K562 (cell line): Measurements from ENCODE around the gene CYP11A1. TPM values are rescaled to one million over a fixed set of nuclear protein-coding genes. Genes with fewer than 3 reads are reported as not detected.

Experiments
- ATF1 ChIP-seq, 2 experiments: fragments of 450-650 bp in 1 of 2; IDR thresholded peaks; 2 replicates each; pipeline ENCODE4 v1.6.1; 2016; ENCODE audit warnings: missing compliant biosample characterization in 1 of 2, missing genetic modification characterization in 1 of 2
- ETS1 ChIP-seq: conservative IDR thresholded peaks from 2 replicates; pipeline ENCODE4 v1.6.1; 2011; ENCODE audit warnings: low read depth, mild to moderate bottlenecking, low read length; ENCODE audit not compliant: control insufficient read depth
- HCFC1 ChIP-seq: IDR thresholded peaks from 2 replicates; pipeline ENCODE4 v1.6.1; 2012; ENCODE audit warnings: low read depth, low read length, improper control_type of control experiment
- KDM4B ChIP-seq, 2 experiments: fragments of 450-650 bp in 1 of 2; sonication (generic) in 1 of 2; IDR thresholded peaks; 2 replicates each; pipeline ENCODE4 v1.6.1; 2016 to 2017; ENCODE audit warnings: borderline replicate concordance in 2 of 2, antibody characterized with exemption in 1 of 2, low read depth in 1 of 2, mild to moderate bottlenecking in 1 of 2
- MBD2 ChIP-seq: sonication (generic); IDR thresholded peaks from 2 replicates; pipeline ENCODE4 v1.6.1; 2016; ENCODE audit warnings: low read depth, borderline replicate concordance
- MLLT1 ChIP-seq, 2 experiments: fragments of 450-650 bp; IDR thresholded peaks; 2 replicates each; pipeline ENCODE4 v1.6.1; 2016
- MNT ChIP-seq, 2 experiments: fragments of 450-650 bp; conservative IDR thresholded peaks; 2 replicates each; pipeline ENCODE4 v1.6.1; 2017; ENCODE audit warnings: mild to moderate bottlenecking in 2 of 2, moderate library complexity in 2 of 2
- NCOA6 ChIP-seq: fragments of 450-650 bp; IDR thresholded peaks from 2 replicates; pipeline ENCODE4 v1.6.1; 2017; ENCODE audit warnings: mild to moderate bottlenecking
- NFE2 ChIP-seq: IDR thresholded peaks from 2 replicates; pipeline ENCODE4 v1.6.1; 2014; ENCODE audit warnings: antibody characterized with exemption, low read depth
- SP2 ChIP-seq: IDR thresholded peaks from 2 replicates; pipeline ENCODE4 v1.6.1; 2011; ENCODE audit warnings: mild to moderate bottlenecking, low read depth, low read length, moderate library complexity; ENCODE audit not compliant: poor library complexity, severe bottlenecking; ENCODE audit errors: extremely low read depth
- TCF15 ChIP-seq: fragments of 250-450 bp; sonication (Bioruptor Pico); IDR thresholded peaks from 2 replicates; pipeline ENCODE4 v1.8.0; 2022; ENCODE audit warnings: moderate library complexity, mild to moderate bottlenecking, inconsistent platforms
- TSHZ1 ChIP-seq: fragments of 250-450 bp; sonication (Bioruptor Pico); IDR thresholded peaks from 2 replicates; pipeline ENCODE4 v1.4.0; 2020; ENCODE audit warnings: mild to moderate bottlenecking, moderate library complexity
- ZBTB5 ChIP-seq: fragments of 450-650 bp; IDR thresholded peaks from 2 replicates; pipeline ENCODE4 v1.6.1; 2017; ENCODE audit warnings: antibody characterized with exemption
- ZFP1 ChIP-seq: fragments of 450-650 bp; formaldehyde crosslinking; IDR thresholded peaks from 2 replicates; pipeline ENCODE4 v1.4.0; 2020; ENCODE audit warnings: mild to moderate bottlenecking, mixed read lengths
- ZKSCAN3 ChIP-seq: fragments of 250-450 bp; sonication (Bioruptor Pico); IDR thresholded peaks from 2 replicates; pipeline ENCODE4 v1.4.0; 2020
- polyA plus RNA-seq, 8 experiments: library from polyadenylated mRNA; depleted of rRNA in 4 of 8; stranded (reverse) in 5 of 8; unstranded in 3 of 8; fragments of >200 nt; fragmentation: Nextera tagmentation in 2 of 8; fragmentation: Illumina TruSeq in 1 of 8; extraction: Ambion mirVana in 2 of 8; extraction: Trizol in 1 of 8; gene quantifications; 2 replicates each; pipeline versions ENCODE4 v1.2.1 to v1.2.3, GENCODE V29; 2011 to 2014; ENCODE audit warnings: inconsistent platforms in 1 of 8, missing spikeins in 1 of 8
- total RNA-seq, 7 experiments: library from RNA; depleted of rRNA in 6 of 7; stranded (reverse); fragments of >200 nt in 6 of 7; fragmentation: Illumina TruSeq in 2 of 7; extraction: Trizol in 2 of 7; gene quantifications; 2 replicates each; pipeline versions ENCODE4 v1.2.1 to v1.2.3, GENCODE V29; 2011 to 2021; ENCODE audit warnings: low replicate concordance in 1 of 7

The CYP11A1 gene
- total and polyA plus RNA-seq, 9 of the 15 experiments (the other 6 are each of a cell fraction or from before 2014, with no cell fraction given), result 0.06 to 0.24 (median 0.10) TPM; not detected in 4

- no peak for TF ChIP-seq TSHZ1 (CRISPR knock-in tag)
- no peak for TF ChIP-seq SP2
- no peak for TF ChIP-seq ZKSCAN3 (CRISPR knock-in tag)
- no peak for TF ChIP-seq NCOA6
- TF ChIP-seq TCF15 (CRISPR knock-in tag), result no peak
- TF ChIP-seq ETS1, result 0 out of 2 replicates have a peak, but pooled peaks have one; percentile 48
- 0 out of 4 replicates have a peak, but pooled peaks of 1 of the 2 experiments have one; percentile 20 for TF ChIP-seq KDM4B (IDR thresholded peaks at IDR 0.05; ENCODE audit: borderline replicate concordance in 2 of 2, low read depth in 1 of 2)
- TF ChIP-seq HCFC1, result peak; percentile 30; the same call in 1 of the 2 replicates
- no peak for TF ChIP-seq ZFP1 (CRISPR knock-in tag)
- no peak for TF ChIP-seq ZBTB5
- peak; percentile 8; the same call in 1 of the 2 replicates for TF ChIP-seq MBD2
- peak; percentile 67 for TF ChIP-seq NFE2
- TF ChIP-seq ATF1 (CRISPR knock-in tag; IDR thresholded peaks at IDR 0.05), result no peak
- no peak for TF ChIP-seq ATF1 (tag; IDR thresholded peaks at IDR 0.05)
- peak in 1 of 2 experiments; percentile 41; a peak in 1 of 4 replicates for TF ChIP-seq MNT (conservative IDR thresholded peaks at IDR 0.05)
- TF ChIP-seq MLLT1 (IDR thresholded peaks at IDR 0.05), result peak in 1 of 2 experiments; percentile 77; a peak in 2 of 4 replicates
Observed at GRCh38 chr15:74311734-74312444, 55.6 kb downstream of the CYP11A1 start (continued).
